HS-27A (cell line): Measurements from ENCODE around the gene SREBF2.
"Not testable (repeated sequence)": the region's sequence is repeated elsewhere in the genome, so short reads cannot be mapped to it uniquely, and the experiment has no call there.

ENCODE experiments used
- DNase-seq: peaks from one replicate; pipeline ENCODE4 v3.0.0-alpha.2; 2012; ENCODE audit warnings: low read depth, missing footprints

The SREBF2 gene

GRCh38 chr22:41842996-41843970 lies 10.4 kb downstream of the SREBF2 start:
- no peak for DNase-seq

DNA sequence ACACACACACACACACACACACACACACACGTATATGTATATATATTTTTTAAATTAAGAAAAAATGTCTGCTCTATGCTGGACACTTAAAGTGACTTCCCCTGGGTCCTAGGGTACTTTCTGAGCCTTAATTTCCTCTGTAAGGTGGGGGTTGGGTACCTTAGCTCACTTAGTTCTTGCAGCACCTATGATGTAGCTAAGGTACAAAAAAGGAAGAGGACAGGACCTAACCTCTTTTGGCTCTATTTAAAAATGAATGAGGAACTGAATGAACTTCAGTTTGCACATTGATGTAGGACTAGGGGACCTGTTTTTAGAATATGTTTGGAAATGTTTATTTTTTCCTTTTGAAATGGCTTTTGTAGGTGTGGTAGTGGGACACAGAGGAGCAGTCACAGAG lies 11.1 kb downstream of the SREBF2 start:
- no peak for DNase-seq

DNA sequence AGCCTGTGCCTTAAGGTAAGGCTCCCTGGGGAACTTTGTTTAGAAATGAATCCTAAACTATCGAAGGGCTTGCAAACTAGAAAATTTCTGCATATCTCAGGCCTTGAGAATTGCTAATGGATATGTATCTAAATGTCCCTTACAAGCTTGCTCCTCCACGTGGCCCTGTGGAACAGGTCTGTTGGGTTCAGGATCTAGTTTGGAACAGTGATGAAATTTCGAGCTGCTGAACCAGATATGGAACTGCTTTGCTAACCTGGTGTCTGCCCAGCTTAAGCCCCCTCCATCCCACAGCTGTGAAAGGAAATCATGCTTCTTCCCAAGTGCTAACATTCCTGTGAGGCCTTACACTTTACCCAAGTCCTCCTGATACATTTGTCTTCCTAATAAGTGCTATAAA lies 11.6 kb downstream of the SREBF2 start:
- no peak for DNase-seq

DNA sequence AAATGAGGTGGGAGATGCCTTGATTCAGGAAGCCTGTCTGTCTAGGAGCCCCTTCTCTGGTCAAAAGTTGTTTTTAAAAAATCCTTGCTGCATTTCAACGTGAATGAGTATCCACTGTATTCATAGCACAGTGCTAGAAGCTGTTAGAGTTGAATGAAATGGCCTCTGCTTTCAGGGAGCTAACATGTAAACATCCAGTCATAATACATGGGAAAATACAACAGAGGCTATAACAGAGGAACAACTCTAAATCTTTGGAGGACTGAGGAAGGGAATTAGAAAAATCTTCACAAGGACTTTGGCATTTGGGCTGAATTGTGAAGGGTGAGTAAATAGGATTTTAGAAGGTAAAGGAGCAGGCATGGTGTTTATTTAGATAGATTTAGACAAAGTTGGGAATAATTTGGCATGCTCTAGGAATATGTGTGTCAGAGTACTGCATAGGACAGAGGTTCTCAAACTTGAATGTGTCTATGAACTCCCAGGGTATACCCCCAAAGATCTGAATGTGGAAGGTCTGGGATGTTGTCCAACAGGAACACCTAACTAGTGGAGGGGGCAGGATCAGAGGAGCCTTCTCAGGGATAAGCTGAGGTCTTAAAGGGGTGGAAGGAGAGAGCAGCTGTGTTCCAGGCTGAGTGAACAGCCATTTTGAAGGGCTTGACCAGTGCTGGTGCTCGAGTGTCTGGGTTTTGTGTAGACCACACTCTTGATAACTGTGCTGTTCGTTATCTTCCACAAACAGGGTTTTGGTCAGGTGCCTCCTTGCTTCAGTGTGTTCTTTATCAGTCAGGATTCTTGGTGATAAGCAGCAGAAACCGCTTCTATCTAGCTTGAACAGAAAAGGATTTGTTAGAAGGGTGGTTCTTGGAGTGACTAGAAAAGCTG lies 12.7 kb downstream of the SREBF2 start:
- no peak for DNase-seq

GRCh38 chr22:41846268-41846987 lies 13.5 kb downstream of the SREBF2 start:
- no peak for DNase-seq

DNA sequence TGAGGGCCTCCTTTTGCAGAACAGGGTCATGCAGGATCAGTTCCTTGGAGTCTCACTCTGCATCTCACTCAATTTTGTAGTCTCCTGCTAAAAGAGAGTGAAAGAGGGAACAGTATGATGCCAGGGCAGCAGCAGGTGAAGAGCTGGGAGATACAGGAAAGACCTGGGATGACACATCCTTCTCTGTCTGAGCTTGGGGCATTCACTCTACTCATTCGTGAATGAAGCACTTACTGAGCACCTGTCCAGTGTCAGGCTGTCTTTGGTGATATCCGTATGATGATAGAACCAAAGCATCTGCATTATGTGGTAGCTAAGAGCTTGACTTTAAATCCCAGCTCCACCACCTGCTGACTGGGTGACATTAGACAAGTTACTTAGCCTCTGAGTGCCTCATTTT lies 14.4 kb downstream of the SREBF2 start:
- DNase-seq: no peak

DNA sequence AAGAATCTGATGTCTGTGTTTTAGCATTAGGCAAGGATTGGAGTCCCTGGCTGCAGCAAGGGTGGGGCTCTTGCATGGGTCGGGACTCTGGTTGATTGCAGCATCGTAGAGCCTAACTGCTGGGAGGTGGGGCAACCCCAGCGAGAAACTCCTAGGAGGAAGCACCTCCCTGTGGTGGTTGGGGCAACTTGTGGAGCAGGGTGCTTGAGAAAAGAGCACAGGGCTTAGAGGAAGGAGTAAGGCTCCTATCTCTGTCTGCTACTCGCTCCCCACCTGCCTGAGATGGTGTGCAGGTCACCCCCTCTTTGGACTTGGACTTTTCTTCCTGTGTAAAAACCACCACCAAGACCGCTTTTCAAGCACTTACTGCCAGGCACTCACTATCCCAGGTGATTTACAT lies 15.6 kb downstream of the SREBF2 start:
- DNase-seq: no peak

DNA sequence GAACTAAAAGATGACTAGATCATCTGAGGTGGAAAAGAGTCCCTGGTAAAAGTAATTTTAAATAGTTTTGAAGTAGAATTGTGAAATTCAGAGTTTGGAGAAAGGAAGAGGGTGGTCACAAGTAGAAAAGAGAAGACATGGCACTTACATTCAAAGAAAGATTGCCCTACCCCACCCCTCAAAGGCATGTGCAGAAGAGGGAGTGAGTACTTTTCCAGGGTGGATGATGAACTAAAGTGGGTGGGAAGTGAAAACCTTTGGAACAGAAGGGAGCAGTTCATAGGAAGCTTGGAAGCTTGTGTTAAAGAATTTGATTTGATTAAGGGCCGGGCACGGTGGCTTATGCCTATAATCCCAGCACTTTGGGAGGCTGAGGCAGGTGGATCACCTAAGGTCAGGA lies 23.6 kb downstream of the SREBF2 start:
- no peak for DNase-seq

DNA sequence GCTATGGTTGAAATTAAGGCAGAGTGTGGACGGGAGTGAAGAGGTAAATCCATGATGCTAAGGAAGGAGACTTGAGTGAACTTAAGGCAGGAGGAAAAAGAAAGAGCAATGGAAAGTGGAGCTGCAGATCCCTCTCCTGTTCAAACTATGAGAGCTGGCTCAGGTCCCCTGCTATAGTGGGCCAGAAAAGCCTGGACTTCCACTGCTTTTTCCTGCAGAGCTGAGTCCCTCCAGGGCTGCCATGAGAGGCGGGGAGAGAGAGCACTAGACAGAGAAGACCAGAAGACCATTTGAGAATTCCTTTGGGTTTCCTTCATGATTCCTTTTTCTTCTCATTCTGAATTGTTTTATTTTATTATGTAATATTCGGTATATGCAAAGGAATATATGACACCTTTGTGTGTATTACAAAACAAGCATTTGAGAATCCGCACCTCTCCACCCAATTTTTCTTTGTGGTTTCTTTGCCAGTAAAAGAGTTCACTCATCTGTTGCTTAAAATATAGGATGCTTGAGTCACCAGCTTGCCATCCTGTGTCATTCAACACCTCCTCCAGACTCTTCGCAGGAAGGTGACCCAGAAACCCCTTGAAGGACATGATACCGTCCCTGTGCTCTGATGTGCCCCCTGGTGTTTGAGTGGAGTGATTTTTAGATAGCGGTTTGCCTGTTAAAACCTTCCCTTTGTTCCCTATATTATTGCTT lies 24.4 kb downstream of the SREBF2 start:
- peak; percentile 38 for DNase-seq

DNA sequence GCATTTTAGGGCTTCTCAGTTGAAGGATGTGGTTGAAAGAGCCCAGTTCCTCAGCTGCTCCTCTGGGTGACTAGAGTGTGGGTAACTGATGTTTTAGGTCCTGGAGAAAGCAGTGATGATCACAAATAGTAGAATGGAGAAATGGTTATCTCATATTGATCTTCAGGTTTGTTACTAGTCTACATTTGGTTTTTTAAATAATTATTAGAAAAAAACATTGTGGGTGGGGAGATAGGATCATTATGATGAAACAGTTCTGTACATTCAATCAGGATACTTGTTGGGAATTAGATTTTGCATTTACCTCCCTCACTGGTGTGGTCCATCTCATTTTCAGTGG lies 24.9 kb downstream of the SREBF2 start:
- no peak for DNase-seq

GRCh38 chr22:41862160-41862529 lies 29.2 kb downstream of the SREBF2 start:
- DNase-seq: no peak

DNA sequence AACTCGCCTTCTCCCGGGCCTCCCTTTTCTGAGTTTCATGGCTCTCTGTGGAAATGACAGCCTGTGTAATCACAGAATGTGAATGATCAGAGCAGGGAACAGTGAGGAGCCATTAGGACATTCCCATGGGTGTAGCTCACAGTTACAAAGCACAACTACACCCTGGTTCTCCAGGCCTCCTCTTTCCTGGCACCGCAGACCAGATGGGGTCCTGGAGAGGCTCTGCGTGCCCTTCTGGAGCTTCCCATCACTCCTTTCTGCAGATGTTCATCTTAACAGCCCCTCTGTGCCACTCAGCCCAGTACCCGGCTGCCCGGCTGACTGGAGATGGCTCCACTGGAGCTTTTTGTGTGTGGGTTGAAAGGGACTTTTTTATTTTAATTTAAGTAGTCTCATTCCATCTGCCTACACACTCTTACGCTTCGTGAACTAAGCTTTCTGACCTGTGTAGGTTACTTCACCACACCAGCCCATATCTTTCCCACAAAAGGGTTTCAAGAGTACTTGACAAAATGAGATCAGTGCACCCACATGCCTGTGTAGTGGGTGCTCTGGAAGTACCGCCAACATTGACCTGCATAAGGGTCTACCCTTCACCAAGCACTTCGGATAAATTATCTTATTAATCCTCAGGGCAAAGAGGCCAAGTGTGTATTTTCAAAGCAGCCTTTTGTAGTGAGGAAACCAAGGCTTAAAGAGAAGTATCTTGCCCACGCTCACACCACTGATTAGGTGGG lies 29.8 kb downstream of the SREBF2 start:
- DNase-seq: no peak

DNA sequence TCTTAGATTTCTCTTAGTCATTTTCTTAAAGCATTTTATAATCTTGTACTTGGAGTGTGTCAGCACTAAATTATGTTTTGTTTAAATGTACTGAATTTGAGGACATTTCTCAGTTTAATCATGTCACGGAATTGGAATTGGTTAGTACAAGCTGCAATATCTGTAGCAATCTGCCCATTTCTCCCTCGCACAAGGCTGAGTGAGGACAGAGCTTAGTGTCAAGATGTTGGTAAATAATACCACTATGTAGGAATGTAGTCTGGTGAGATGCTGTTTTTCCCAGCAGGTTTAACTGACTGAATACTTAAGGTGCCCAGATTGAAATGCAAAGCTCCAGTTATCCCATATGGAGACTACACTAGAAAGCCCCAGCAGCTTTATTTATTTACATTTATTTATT lies 30.6 kb downstream of the SREBF2 start:
- no peak for DNase-seq

GRCh38 chr22:41868556-41868955 lies 35.7 kb downstream of the SREBF2 start:
- DNase-seq: no peak

GRCh38 chr22:41870081-41870480 lies 37.2 kb downstream of the SREBF2 start:
- DNase-seq: not testable (repeated sequence)

DNA sequence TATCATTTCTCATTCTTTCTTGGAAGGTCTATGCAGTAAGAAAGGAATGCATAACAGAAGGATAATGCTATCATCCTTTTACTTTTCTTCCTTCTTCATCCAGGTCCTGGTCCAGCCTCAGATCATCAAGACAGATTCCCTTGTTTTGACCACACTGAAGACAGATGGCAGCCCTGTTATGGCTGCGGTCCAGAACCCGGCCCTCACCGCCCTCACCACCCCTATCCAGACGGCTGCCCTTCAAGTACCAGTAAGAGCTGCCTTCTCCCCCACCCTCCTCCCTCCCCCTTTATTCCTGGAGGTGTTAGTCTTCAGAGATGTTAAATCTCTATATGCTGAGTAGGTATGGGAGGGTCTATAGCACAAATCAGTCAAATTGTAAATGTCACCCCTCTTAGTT lies 37.9 kb downstream of the SREBF2 start:
- DNase-seq: no peak

DNA sequence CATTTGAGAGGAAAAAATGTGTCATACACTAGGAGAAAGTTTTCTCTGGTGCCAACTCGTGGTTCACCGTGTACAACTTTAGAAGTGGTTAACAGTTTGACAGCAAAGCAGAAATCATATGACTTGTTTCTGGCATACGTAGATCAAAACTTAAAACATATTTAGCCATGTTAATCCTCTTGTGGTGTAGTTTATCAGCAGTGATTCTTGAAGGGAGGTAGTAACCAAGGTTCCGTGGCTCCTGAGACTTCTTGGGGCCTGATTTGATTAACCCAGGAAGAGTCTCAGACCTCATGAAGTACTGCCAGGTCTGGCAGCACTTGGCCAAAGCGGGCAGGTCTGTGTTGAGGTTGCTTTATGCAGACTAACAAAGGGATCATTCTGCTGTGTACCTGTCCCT lies 40.5 kb downstream of the SREBF2 start:
- no peak for DNase-seq

- DNase-seq: no peak
These were observed 41.2 kb downstream of the SREBF2 start for GRCh38 chr22:41874090-41874489.

GRCh38 chr22:41875531-41876270 lies 42.8 kb downstream of the SREBF2 start:
- DNase-seq: no peak

DNA sequence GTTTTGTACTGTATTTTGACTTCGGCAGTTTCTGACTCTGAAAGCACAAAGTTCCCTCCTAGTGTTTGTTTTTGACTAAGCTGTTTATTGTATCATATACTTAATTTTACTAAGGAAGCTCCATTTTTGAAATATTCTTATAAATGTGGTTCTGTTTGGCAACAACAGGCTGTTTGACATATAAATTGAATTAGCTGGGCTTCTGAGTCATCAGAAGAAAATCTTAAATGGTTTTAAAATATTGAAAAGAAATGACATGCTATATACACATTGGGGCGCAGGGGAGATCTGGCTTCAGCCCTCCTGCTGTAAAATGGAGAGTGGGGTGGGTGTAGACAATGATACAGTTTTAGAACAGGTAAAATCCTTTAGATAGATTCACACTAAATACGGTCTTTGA lies 43.4 kb downstream of the SREBF2 start:
- no peak for DNase-seq
